Stimulated activated CD8-positive, alpha-beta memory T cell treated with anti-CD3 and anti-CD28 coated beads, Interleukin-4, amount 100 ng/mL, for 1 hour (primary cell): ENCODE results near the gene ARHGEF7.

Experiments used
- DNase-seq, 2 donors: peaks; one replicate each; pipeline ENCODE4 v3.0.0-alpha.2; 2020; ENCODE audit warnings: low read depth in 2 of 2, low spot score in 1 of 2

ARHGEF7 gene

GRCh38 chr13:111272117-111272516 lies 157.0 kb downstream of the ARHGEF7 start:
- DNase-seq, result no peak

- no peak for DNase-seq
These were observed 160.3 kb downstream of the ARHGEF7 start for GRCh38 chr13:111275382-111275781.

GRCh38 chr13:111275995-111276618 lies 161.0 kb downstream of the ARHGEF7 start:
- no peak for DNase-seq

GRCh38 chr13:111278258-111278657 lies 163.1 kb downstream of the ARHGEF7 start:
- no peak for DNase-seq

- DNase-seq, result no peak
These were observed 163.9 kb downstream of the ARHGEF7 start for GRCh38 chr13:111278743-111279652.

- no peak for DNase-seq
These were observed 165.1 kb downstream of the ARHGEF7 start for GRCh38 chr13:111280226-111280625.

GRCh38 chr13:111280681-111281585 lies 165.8 kb downstream of the ARHGEF7 start:
- DNase-seq, result no peak

- no peak for DNase-seq
These were observed 166.7 kb downstream of the ARHGEF7 start for GRCh38 chr13:111281751-111282311.

- no peak for DNase-seq
These were observed 167.3 kb downstream of the ARHGEF7 start for GRCh38 chr13:111282425-111282824.

- no peak for DNase-seq
These were observed 167.9 kb downstream of the ARHGEF7 start for GRCh38 chr13:111282997-111283396.

GRCh38 chr13:111283457-111283856 lies 168.3 kb downstream of the ARHGEF7 start:
- no peak for DNase-seq

GRCh38 chr13:111283991-111284390 lies 168.9 kb downstream of the ARHGEF7 start:
- DNase-seq, result no peak

- no peak for DNase-seq
These were observed 169.5 kb downstream of the ARHGEF7 start for GRCh38 chr13:111284565-111284964.

- no peak for DNase-seq
These were observed 171.1 kb downstream of the ARHGEF7 start for GRCh38 chr13:111286162-111286561.

GRCh38 chr13:111286749-111287148 lies 171.6 kb downstream of the ARHGEF7 start:
- DNase-seq, result no peak

- DNase-seq, result no peak
These were observed 172.1 kb downstream of the ARHGEF7 start for GRCh38 chr13:111287201-111287600.

GRCh38 chr13:111288276-111288675 lies 173.2 kb downstream of the ARHGEF7 start:
- DNase-seq, result no peak

GRCh38 chr13:111289251-111289650 lies 174.1 kb downstream of the ARHGEF7 start:
- no peak for DNase-seq

- DNase-seq, result no peak
These were observed 176.8 kb downstream of the ARHGEF7 start for GRCh38 chr13:111291908-111292307.

- no peak for DNase-seq
These were observed 177.8 kb downstream of the ARHGEF7 start for GRCh38 chr13:111292710-111293485.
